NCI-H69 (cell line): Measurements from ENCODE around the gene UHRF1.
A peak's percentile ranks its signal among the peaks of the same experiment; 100 is the strongest.
"Not testable (repeated sequence)": the region's sequence is repeated elsewhere in the genome, so short reads cannot be mapped to it uniquely, and the experiment has no call there.

Source experiments
- DNase-seq: peaks from one replicate; lab custom pipeline; 2025; lab: John Stamatoyannopoulos, UW

UHRF1 gene

DNA sequence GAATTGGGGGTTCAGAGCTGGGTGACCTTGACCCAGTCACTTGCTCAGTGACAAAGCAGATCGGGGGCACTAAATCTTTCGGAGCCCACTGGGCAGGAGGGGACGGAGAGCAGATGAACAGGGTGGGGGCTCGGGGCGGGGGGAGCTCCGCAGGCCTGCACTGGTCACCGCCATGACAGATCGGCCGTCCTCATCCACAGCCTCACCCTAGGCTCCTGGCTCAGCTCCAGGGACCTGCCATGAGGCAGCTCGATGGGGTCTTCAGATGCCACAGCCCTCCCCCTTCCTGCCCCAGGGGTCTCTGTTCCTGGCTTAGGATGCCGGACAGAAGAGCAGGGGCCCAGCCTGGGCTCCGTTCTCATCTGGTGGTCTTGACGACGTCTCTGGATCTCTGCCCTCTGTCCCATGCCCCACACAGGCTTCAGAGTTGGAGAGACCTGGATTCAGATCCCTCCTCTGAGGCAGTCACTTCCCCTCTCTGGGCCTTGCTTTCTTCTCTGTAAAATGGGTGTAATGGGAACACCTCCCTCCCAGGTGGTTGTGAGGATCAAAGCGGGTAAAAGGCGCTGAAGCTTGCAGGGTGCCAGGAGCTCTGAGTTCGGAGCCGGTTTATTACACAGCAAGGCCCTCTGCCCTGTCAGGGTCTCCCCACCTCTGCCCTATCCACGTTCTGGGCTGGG is 62.7 kb downstream of the UHRF1 start:
- DNase-seq = no peak

DNA sequence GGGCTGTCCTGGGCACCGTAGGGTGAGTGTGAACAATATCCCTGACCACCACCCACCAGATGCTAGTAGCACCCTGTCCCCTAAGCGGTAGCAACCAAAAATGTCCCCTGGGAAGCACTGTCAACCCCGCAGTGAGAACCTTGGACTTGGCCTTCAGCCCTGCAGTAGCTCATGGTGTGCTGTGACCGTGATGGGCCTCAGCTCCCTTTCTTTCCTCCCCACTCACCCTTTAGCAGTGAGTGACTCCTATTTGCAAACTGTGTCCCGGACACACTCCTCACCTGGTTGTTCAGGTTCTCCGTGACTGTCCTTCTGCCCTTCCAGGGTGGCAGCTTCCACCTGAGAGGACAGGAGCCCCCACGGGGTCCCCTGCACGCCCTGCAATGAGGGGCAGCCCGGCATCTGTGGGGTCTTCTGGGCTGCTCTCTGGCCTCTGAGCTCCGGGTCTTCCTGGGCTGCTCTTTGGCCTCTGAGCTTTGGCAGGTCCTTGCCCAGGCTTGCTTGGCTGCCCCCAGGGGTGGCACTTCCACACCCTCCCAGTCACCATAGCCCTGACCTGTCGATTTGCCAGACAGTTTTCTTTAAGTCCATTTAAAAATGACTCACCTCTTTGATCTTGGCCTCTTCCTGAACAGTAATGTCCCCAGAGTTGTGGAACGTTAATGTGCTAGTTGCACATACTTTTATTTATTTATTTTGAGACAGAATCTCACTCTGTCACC is 63.4 kb downstream of the UHRF1 start:
- no peak for DNase-seq

- no peak for DNase-seq
Observed at GRCh38 chr19:4974880-4975469, 65.7 kb downstream of the UHRF1 start.

- DNase-seq = not testable (repeated sequence)
Observed at GRCh38 chr19:4975601-4976000, 66.3 kb downstream of the UHRF1 start.

DNA sequence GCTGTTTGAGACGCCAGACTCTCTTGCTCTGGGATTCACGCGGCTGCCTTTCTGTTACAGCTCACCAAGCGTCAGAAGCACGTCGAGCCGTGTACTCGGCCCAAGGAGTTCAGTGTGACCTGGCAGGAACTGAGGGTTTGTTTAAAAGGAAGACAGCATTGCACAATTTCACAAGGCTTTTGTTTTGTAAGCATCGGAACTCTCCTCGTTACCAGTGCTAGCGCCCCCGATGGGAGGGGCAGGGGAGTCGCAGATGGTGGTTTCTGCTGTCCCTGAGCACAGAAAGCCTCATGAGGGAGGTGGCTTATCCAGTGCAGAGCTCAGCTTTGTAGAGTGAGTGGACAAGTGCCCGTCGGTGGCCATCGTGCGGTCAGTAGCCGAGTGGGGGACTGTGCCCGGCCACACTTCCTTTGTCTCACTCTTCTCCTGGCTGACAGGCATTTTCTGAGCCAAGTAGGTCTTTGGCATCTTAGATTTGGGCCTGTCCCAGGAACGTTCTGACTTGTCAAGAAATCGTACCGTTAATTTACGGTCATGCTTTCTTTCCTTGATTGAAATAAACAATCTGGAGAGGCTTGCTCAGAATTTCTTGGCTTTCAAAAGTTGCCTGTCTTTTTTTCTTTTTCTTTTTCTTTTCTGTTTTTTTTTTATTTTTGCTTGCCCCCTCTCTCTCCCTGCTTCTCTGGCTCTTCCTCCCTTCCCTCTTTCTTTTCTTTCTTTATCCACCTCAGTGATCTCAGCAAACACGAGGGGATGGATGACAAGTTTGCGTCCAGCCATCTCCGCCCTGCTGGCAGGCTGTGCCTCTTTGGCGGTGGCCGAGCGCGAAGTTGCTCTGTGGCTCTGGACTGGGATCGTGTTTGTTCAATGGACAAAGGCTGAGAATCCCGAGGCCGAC is 67.3 kb downstream of the UHRF1 start:
- DNase-seq = peak; percentile 31

DNA sequence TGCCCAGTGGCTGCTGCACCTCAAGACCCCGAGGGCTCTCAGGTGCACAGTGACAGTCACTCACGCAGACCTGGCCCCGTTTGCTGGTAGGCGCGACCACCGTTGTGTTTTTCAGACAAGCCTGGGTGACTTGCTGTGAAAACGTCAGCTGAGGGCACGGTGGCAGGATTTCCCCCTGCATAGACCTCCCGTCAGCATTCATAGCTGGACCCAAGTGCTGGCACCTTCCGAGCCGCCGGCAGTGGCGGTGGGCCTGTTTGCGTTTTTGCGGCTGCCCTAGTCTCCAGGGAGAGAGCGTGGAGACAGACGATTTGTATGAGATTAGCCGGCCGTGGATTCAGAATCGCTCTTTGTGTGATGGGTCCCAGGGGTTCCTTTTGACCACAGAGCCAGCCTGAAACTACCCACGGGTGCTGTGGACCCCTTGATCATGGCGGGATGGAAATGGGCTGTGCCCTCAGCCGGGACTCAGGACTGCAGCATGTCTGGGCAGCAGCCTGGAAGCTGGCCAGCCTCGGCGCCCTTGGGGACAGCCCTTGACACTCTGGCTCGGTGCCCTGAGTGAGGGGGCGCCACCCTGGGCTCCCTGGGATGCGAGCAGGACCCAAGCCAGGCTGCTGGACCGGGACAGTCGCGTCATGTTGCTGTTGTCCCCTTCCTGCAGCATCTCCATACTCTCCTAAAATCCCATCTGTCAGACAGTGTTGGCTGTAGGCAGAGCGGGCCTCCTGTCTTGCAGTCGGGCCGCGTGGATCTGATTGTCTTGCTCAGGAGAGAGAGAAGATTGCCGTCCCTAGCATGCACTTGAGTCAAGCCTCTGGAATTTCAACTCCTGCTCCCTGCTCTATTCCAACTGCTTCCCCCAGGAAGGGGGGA is 68.2 kb downstream of the UHRF1 start:
- DNase-seq = no peak

- no peak for DNase-seq
Observed at GRCh38 chr19:4979211-4979807, 70.0 kb downstream of the UHRF1 start.

- DNase-seq = no peak
Observed at GRCh38 chr19:4980067-4980466, 70.8 kb downstream of the UHRF1 start.

DNA sequence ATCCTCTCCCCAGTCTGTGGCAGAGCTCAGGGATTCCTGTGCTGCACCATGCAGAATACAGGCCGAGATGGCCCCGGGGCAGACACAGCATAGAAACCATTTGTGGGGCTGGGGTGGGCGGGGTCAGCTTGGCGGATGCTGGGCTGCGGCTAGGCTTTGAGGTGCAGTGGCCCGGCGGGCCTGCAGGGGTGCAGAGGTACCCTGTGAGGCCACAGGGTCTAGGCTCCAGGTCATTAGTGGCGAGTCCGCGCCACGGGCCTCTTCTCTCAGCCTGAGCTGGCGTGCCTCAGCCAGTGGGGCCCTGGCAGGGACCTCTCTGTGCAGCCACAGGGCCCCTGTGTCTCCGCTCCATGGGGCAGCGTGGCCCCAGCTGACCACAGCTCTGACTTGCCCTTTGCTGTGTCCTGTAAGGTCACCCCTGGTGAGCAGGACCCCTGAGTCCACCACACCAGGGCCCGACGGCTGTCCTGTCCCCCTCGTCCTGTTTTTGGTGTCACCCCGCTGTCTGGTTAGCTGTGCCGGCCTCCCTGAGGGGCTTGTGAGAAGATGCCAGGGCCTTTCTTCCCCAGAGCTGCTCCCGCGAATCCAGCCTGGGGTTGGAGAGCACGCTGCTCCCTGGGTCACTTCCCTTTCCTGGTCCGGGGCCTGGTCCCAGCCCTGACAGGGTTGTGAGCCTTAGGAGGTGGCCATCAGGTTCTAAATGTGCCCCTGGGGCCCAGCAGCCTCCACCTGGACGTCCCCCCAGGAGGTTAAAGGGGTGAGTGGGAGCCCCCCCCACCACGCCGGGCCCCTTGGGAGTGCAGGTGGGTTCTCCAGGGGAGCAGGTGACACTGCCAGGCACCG is 71.8 kb downstream of the UHRF1 start:
- DNase-seq = no peak

- peak; percentile 77 for DNase-seq
Observed at GRCh38 chr19:4981681-4981958, 72.3 kb downstream of the UHRF1 start.

DNA sequence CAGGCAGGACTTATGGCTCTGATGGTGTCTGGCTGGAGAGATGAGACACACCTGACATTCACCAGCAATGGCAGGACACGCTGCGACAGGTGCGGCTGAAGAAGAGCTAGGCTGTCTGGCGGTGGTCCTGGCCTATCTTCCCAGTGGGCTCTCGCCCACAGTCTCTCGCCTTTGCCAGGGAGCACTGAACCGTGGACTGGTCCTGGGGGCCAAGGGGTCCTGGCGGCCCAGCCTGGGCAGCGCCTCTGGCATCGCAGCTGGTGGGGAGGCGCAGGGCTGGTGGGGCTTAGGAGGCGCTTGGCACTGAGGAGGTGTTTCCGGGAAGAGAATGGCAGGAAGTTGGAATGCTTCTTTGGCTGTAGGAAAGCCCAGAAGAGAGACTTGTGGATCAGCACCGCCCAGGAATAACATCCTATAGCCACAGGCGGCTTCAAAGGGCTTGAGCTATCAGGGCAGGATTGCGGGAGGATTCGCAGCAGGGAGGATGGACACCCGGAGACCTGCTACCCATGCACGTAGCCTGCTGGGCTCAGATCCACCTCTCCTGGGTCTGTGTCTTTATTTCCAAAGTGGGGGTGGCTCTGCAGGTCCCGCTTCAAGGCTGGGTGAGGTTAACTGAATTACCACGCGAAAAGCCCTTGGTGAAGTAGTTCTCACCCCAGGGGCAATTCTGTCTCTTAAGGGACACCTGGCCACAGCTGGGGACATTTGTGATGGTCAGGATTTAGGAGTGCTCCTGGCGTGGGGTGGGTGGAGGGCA is 74.2 kb downstream of the UHRF1 start:
- DNase-seq = no peak

GRCh38 chr19:4984106-4984380 is 74.7 kb downstream of the UHRF1 start:
- no peak for DNase-seq

- DNase-seq = peak; percentile 80
Observed at GRCh38 chr19:4984438-4984990, 75.2 kb downstream of the UHRF1 start.

GRCh38 chr19:4985551-4985991 is 76.3 kb downstream of the UHRF1 start:
- no peak for DNase-seq

- no peak for DNase-seq
Observed at GRCh38 chr19:4986056-4986455, 76.8 kb downstream of the UHRF1 start.

DNA sequence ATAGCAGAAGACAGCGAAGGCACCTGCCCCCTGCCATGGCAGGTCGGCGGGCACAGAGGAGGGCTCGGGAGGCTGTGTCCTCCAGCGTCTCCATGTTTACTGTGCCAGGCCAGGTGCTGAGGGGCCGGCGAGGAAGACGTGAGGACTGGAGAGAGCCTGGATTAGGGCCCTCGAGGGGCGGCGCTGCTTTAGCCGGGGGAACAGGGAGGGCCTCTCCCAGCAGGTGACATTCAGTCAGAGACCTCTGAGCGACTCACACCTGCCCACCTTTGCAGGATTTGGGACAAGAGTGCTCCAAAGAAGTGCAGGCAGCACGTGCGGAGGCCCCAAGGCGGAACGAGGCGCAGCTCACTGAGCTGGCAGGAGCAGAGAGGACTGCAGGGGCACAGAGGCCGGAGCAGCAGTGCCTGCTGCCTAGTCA is 77.2 kb downstream of the UHRF1 start:
- DNase-seq = no peak

- no peak for DNase-seq
Observed at GRCh38 chr19:4987256-4987655, 78.0 kb downstream of the UHRF1 start.

DNA sequence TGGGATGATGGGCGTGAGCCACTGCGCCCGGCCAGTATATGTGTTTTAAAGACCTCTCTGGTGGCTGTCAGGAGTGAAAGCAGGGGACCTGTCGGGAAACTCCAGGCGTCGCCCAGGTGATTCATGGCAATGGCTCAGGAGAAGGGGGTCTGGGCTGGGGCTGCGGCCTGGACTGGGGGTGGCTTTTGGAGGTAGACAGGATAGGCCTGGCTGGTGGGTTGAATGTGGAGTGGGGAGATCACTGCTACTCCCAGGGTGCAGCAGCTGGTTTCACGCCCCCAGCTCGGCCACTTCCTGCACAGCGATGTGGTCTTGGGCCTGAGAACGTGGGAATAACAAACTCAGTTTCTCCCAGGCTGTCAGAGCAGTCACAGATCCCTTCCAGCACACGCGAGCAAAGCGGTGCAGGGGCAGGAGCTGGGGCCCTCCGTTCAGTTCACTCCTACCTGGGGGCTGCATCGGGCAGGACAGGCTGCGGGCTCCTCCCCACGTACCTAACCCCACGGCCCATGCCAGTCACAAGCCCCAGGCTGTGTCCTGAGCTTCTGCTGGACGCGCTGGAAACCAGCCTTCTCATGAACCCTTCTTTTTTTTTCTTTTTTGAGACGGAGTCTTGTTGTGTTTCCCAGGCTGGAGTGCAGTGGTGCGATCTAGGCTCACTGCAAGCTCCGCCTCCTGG is 78.5 kb downstream of the UHRF1 start:
- DNase-seq = no peak

DNA sequence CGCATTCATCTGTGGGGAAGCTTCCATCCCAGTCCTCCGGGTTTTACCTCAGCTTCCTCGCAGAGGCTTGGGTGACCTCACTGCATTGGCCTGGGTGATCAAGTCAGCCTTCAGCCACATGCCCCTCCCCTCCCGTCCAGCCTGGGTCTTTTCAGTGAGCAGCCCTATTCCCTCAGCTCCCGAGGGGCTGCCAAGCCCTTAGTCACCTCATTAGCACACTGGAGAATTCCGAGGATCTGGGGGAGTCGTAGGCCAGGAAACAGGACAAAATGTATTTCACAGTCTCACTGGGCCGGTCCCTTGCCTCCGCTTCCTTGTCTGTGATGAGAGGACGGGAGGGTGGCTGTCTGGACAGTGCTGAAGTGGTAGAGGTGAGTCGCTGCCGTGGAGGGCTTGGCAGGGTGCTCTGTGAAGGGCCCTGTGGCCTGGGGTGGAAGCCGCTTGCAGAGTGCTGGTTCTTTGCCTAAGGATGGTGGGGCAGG is 79.5 kb downstream of the UHRF1 start:
- DNase-seq = no peak
